DMS79 (cell line): ENCODE data around the gene HLA-DMB.
A peak's percentile ranks its signal among the peaks of the same experiment; 100 is the strongest.
"Not testable (repeated sequence)": the region's sequence is repeated elsewhere in the genome, so short reads cannot be mapped to it uniquely, and the experiment has no call there.

Experiments used
- DNase-seq: peaks from one replicate; lab custom pipeline; 2025; lab: John Stamatoyannopoulos, UW

HLA-DMB gene

GRCh38 chr6:32950010-32950409 lies 9.2 kb upstream of the HLA-DMB start:
- DNase-seq, result no peak

DNA sequence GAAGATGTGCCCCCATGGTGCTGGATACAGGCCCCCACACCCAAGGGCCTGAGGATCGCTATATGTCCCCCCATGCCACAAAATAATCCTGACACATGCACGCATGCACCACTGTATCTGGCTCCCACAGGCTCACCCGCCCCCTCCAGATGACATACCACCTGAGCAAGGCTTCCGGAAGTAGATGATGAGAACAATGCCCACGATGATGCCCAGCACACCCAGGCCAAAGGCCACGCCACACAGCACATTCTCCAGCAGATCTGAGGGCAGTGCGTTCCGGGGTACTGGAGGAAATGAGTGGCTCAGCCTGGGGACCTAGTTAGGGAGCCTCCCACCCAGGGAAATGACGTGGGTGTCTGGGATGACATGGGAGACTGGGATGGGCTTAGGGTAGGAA lies 8.3 kb upstream of the HLA-DMB start:
- no peak for DNase-seq

GRCh38 chr6:32947552-32948465 lies 7.0 kb upstream of the HLA-DMB start:
- DNase-seq, result peak; percentile 27

DNA sequence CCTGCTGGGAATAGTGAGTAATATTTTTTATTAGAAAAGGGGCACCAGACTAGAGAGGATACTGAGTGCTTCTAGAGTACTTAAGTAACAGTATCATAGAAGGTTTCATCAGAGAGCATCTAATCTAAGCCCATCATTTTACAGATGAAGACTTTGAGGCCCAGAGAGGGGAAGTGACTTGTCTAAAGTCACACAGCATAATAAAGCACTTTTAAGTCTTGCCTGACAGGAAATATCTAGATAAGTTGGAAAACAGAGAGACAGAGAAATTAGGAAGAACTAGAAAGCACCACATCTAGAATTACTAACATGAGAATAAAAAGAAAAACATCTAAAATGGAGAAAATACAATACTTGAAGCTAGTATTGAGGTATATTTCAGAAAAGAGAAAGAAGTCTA lies 6.1 kb upstream of the HLA-DMB start:
- no peak for DNase-seq

GRCh38 chr6:32945953-32946352 lies 5.1 kb upstream of the HLA-DMB start:
- DNase-seq, result no peak

GRCh38 chr6:32945108-32945760 lies 4.4 kb upstream of the HLA-DMB start:
- DNase-seq, result no peak

GRCh38 chr6:32943864-32944649 lies 3.2 kb upstream of the HLA-DMB start:
- DNase-seq, result no peak

DNA sequence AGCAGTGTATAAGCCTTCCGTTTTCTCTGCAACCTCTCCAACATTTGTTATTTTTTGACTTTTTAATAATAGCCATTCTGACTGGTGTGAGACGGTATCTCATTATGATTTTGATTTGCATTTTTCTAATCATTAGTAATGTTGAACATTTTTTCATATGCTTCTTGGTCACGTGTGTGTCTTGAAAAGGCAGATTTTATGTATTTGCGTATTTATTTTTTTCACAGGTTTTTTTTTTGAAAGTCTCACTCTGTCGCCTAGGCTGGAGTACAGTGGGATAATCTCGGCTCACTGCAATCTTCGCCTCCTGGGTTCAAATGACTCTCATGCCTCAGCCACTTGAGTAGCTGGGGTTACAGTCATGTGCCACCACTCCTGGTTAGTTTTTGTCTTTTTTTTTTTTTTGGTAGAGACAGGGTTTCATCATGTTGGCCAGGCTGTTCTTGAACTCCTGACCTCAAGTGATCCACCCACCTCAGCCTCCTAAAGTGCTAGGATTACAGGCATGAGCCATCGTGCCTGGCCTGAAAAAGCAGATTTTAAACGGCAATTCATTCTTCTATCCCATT lies 1.8 kb upstream of the HLA-DMB start:
- DNase-seq, result not testable (repeated sequence)

- peak; percentile 61 for DNase-seq
Observed at GRCh38 chr6:32941214-32941768, 463 bp upstream of the HLA-DMB start.

DNA sequence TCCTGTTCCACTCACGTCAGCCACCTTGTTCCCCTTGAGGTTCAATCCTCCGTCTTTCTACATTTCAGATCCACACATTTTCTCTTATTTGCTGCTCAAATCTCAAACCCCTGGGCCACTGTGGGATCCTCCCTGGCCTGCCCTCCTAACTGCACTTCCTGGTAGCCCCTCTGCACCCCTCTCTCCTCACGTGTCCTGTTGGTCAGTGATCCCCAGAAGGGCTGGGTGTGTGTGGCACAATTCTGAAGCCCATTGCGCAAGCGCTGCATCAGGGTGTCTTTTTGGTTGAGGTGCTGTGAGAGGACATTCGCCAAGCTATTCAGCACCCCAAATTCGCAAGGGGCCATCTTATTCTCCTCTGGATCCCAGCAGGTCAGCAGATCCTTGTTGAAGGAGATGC lies 2.3 kb downstream of the HLA-DMB start:
- no peak for DNase-seq

DNA sequence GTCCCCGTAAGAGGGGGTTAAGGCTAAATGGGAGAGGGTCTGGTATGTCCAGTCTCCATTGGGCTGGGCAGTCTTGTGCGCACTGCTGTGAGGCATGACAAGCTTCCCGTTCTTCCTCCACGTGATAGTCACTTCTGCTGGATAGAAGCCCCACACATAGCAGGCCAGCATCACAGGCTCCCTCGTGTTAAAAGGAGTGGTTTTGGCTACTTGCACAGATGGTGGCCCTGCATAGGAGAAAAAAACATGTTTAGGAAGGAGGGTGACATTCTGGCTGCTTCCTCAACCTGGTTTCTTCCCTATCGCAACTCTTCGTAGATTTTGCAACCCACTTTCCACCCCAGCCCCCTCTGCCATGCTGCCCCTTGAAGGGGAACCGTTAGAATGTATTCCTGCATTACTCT lies 3.6 kb downstream of the HLA-DMB start:
- DNase-seq, result no peak

DNA sequence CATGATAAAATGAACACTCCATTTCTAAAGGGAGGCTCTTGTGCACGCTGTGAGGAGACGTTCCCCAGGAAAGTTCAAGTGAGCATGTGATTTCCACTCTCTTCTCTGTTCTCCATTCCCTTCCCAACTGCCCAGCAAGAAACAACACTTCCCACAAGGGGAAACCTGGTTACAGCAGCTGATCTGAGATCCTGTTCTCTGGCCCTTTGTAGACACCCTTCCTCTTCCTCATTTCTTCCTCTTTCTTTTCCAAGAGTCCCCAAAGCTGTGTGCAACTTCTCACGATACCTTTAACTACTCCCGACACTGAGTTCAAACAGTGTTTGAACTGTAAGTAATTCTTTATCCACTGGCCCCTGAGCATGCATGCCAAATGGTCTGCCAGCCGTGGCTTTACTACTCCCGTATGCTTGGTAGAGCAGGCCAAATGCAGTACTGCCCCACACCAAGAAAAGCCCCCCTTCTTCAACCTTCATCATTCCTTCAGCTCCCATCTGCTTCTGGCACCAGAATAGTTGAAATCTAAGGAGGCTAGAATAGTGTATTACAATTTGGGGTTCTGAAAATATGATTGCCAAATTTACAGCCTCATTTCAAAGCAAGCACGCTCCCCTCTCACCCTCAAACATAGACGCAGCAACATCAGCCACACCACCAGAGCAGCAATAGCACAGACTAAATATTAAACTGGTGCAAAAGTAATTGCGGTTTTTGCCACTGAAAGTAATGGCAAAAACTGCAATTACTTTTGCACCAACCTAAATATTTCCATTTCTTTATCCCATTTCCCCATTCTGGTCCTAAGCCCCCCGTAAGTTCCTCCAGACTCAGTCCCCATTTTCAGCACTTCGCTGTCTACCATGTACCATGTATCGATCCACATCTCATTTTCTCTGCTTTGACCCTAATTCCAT lies 4.3 kb downstream of the HLA-DMB start:
- DNase-seq, result no peak

DNA sequence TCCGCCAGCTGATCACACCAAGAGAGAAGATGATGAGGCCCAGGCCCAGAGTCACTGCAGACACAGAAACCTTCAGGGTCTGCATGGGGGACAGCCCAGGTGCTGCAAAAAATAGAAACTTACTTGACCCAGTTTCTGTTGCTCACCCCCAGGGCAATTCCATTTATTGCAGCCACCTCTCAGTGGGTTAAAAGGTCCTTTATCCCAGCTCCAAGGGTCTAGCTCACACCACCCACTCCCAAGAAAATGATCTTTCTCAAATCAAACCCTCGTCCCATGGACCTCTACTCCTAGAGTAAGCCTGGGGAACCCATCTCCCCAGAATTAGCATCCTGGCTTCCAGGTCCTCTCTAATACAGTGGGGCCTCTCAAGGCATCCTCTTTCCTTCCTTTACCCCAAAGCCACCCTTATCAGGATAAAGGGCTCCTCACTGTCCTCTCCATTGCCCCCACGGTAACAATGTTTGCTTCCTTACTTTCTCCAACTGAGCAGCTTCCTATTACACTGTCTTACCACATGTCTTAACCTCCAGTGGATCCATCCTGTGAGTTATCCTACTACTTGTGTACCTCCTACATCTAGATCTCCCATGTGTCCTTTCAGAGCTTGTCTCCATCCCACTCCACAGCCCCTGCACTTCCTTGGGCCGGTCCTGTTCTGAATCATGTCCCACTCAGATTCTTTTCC lies 5.1 kb downstream of the HLA-DMB start:
- DNase-seq, result no peak

- DNase-seq, result peak; percentile 7
Observed at GRCh38 chr6:32933661-32934085, 7.2 kb downstream of the HLA-DMB start.

DNA sequence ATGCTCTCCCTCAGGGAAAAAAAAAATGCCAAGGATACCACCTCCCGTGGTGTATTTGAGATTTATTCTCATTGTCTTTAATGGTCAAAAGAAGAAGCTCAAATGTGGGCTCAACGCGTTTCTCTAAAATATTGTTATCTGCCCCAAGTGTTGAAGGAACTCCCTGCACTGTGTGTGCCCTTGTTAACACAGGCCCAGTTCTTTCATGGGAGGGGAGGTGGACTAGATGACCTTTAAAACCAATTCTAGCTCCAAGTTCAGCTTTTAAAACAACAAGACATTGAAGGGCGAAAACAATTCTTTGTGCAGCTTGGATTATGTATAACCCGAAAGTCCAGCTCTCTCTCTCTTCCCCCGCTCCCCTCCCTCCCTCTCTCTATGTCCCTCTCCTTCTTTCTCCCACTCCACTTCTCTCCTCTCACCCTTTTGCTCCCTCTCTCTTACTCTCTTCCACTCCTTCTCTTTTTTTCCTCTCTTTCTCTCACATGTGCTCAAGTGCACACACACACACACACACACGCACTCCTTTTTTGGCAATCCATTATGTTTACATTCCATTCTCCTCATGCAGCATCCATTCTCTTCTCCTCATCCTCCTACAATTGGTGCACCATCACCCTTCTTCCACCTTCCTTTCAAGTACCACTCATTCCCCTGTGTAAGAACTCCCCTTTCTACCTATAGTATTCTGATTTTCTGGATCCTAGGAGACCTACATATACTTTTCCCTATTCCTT lies 8.5 kb downstream of the HLA-DMB start:
- DNase-seq, result no peak

GRCh38 chr6:32931211-32931610 lies 9.6 kb downstream of the HLA-DMB start:
- no peak for DNase-seq

DNA sequence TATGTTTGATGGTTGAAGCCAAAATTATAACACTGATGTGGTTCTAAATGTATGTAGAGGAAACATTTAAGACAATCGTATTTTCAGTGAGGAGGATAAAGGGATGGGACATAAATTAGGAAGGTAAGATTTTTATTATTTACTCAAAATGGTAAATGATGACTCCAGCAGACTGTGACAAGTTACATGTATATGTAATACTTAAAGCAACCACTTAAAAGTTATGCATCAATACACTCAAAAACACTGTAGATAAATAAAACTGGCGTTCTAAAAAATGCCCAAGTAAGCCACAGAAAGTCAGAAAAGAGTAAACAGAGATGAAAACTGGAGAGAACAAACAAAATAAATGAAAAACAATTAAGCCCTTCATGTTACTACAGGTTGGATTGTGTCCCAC lies 18.7 kb downstream of the HLA-DMB start:
- no peak for DNase-seq

GRCh38 chr6:32920715-32921114 lies 20.1 kb downstream of the HLA-DMB start:
- no peak for DNase-seq

DNA sequence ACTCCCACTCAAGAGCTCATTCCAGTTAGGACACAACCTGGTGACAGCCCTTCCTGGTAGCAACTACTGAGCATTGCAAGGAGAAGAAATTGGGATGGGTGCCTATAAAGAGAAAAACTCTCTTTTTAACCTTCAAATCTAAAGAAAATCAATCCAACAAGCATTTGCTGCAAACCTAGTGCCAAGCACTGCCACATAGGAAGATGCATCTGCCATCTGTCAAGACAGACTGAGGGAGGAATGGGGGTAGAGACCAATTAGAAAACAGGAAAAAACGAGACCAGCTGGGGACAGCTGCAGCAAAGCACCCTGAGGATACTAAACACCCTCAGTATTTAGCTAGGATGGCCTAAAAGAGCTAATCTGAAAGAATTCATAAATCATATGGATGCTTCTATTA lies 27.9 kb downstream of the HLA-DMB start:
- DNase-seq, result no peak

DNA sequence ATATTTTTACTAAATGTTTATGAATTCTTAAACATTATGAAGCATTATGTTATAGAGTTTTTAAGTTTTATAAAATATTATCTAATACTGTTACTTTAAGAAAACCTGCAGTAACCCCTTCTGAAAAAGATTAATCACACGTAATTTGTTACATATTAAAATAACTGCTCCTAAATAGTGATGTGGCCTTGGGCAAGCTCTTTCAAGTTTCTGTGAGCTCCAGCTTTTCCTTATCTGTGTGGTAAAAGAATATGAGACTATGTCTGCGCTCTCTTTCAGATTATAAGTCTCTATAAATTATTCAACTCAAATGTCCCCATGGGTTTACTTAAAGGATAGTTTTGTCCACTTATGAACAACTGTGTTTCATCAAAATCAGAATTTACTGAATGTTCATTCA lies 31.9 kb downstream of the HLA-DMB start:
- DNase-seq, result no peak
